GM18867 (cell line): Measurements from ENCODE around the gene PTF1A.

Experiments used
- ATAC-seq: cut with Tn5 transposase; IDR thresholded peaks from one replicate; pipeline ENCODE4 v1.9.1; 2021; ENCODE audit warnings: mild to moderate bottlenecking, moderate library complexity; ENCODE audit not compliant: unreplicated experiment

The PTF1A gene, protein sequence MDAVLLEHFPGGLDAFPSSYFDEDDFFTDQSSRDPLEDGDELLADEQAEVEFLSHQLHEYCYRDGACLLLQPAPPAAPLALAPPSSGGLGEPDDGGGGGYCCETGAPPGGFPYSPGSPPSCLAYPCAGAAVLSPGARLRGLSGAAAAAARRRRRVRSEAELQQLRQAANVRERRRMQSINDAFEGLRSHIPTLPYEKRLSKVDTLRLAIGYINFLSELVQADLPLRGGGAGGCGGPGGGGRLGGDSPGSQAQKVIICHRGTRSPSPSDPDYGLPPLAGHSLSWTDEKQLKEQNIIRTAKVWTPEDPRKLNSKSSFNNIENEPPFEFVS

DNA sequence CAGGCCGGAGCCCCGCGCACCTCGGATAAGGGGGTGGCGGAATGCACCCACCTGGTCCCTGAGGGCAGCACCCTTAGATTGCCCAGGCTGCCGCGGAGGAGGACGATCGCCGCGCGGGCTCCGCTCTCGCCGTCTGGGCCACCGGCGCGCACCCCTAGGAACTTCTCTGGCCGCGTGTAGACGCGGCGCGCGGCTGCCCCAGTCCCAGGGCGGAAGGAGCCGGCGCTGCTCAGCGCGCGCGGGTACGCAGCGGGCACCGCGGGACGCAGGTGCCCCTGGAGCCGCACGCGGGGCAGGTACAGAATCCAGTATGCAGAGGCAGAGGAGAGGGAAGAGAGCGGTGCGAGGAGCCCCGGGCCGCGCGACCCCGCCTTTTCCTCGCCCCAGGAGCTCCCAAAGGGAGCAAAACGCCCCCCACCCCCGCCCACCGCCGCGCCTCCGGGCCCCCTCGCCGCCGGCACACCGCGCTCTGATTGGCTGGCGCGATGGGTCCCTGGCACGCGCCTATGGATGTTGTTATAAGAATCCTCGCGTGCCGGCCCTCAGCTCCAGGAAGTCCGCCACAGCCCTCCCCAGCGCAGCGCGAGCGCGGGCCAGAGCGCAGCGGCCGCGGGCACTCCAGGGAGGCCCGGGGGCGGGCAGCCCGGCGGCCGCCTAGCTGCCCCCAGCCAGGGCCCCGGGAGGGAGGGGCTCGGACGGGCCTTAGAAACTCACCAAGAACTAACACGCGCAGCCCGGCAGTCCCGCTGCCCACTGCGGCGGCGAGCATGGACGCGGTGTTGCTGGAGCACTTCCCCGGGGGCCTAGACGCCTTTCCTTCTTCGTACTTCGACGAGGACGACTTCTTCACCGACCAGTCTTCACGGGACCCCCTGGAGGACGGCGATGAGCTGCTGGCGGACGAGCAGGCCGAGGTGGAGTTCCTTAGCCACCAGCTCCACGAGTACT, at the start of gene PTF1A:
Gene PTF1A (plus strand): TSS at position 549 of the 948 bp plus-strand sequence. CDS start 219 bp downstream, at position 768.
- ATAC-seq, result no peak

DNA sequence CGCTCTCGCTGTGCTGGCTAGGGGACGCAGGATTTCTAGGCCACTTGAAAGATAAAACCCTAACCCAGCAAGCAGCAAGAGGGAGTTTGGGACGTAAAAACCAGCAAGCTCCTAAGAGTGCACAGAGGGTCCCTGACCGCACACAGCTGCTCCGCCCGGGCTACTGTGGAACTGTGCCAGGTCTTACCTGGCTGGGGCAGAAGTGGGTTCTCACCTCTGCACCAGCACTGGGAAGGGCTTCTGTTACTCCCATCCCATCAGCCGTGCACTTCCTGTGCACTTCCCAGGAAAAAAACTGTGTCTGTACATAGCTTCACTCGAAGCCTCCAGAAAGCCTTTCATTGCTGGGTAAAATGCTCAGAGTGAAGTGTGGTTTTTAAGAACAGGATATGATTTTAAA, 45.9 kb upstream of the PTF1A start:
- ATAC-seq, result no peak

DNA sequence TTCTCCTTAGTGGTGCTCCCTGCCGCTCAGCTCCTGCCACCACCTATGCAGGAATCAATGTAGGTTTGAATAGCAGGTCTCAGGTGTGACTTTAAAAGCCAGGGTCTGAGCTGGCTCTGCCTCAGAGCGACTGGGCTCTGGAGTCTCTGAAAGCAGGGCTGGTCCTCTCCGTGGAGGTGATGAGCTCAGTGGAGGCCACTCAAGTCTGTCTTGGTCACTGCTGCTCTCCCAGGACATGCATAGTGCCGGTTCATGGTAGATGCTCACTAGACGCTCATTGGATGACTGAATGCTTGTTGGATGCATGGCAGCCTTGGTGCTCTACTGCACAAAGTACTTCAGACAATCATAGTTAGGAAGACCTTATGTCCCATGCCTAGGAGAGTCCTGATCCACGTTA, 45.1 kb upstream of the PTF1A start:
- no peak for ATAC-seq

DNA sequence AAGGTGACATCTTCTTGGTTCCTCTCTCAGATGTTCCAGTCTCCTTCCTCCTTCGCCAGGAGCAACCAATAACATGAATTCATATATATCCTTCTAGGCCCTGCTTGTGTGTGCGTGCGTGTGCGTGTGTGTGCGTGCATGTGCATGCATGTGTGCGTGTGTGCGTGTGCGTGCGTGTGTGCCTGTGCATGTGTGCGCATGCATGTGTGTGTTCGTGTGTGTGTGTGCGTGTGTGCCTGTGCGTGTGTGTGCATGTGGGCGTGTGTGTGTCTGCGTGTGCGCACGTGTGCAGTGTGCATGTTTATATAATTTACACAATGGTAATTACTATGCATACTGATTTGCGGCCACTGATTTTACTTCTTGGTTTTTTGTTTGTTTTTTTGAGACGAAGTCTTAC, 43.9 kb upstream of the PTF1A start:
- ATAC-seq, result no peak

DNA sequence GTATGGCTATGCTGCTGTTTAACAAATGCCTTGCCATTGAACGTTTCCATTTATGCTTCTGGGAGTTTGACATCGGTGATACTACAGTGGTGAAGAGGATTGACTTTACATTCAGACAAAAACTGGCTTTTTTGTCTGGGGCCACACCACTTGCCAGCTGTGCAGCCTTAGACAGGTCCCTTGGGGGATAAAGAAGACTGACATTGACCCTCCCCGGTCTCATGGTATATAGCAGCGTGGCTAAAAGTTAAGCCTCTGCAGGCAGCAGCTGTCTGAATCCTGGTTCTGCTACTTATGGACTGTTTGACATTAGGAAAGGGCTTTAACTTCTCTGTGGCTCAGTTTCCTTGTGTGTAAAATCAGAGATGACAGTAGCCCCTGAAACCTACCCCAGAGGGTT, 42.0 kb upstream of the PTF1A start:
- ATAC-seq, result no peak

DNA sequence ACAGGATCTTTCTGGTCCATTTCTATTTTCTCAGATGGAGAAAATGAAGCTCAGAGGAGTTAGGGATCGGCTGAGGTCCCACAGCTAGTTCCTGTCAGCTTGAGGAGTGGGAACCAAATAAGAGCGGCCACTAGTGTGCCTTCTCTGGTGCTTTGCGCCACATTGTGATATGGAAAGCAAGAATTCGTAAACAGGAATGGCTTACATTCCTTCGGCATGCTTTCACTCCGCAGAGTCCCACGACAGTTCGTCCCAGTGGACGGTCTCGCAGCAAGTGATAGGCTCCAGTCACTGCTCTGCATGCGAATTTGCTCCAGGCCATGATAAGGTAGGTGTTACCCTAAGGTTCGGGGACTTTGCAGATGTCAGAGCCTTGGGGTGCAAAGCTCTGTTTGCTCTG, 41.5 kb upstream of the PTF1A start:
- ATAC-seq, result no peak

DNA sequence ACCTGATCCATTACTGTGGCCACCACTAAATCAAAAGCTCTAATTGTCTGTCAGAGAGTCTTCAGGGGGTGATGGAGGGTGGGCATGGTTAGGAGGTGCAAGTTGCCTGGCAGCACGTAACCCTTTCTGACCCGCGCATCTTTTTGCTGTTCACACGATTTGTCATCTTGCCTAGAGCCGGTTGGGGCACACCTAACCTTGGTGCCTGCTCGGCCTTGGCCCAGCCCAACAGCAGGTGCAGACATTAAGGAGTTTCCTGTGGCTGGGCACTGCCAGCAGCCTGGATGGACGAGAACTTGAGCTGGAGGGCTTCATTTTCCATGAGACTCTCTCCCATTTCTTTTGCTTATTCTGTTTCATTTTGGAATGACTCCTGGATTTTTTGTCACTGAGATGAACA, 41.0 kb upstream of the PTF1A start:
- no peak for ATAC-seq

DNA sequence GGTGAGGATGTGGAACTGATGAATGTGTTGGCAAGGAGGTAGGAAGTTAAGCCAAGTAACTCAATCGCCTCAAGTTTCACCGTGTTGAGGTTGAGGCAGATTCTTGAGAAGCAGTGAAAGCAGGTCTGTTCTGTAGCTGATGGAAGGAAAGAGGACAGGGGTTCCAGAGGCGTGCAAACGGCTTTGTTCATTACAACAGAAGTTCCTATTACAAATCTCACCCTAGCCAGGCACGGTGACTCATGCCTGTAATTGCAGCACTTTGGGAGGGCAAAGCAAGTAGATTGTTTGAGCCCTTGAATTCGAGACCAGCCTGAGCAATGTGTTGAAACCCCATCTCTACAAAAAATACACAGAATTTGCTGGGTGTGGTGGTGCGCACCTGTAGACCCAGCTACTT, 36.9 kb upstream of the PTF1A start:
- no peak for ATAC-seq

DNA sequence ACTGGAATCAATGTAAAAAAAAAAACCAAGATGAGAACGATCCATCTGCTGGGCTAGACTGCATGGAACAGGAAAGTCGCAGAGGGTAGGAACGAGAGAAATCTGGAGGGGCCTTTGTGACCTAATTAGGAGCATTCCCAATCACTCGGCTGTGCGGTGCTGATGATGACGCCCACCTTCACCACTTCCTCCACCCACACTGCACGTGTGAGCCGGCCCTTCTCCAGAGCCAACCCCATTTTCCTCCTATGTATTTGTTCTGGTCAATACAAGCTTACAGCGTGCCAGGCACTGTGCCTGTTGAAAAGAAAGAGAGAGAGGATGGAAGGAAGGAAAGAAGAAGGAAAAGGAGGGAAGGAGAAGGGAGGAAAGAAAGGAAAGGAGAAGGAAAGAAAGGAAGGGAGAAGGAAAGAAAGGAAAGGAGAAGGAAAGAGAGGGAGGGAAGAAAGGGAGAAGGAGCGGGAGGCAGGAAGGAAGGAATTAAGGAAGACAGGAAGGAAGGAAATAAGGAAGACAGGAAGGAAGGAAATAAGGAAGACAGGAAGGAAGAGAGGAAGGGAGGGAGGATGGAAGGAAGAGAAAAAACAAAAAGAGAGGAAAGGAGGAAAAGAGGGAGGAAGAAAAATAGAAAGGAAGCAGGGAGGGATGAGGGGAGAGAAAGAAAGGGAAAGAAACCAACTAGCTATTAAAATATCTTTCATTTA, 35.5 kb upstream of the PTF1A start:
- ATAC-seq, result no peak

DNA sequence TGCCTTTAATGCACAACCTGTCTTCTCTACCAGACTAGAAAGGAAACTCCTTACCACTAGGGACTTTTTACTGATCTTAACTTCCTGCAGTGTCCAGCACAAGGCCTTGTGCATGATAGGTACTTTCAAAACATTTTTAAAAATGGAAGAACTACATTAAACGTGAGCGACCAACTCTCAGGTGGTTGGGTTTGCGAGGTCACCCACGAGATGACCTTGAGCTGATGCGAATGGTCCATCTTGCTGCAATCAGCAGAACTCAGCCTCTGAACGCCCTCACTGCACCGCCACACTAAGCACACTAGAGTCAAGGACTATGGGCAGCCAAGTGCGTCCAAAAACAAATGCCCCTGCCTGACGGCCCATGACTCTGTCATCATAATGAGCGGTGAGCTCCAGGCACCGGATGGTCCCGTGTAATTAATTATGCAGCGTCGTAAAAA, 34.9 kb upstream of the PTF1A start:
- ATAC-seq, result peak; percentile 71

DNA sequence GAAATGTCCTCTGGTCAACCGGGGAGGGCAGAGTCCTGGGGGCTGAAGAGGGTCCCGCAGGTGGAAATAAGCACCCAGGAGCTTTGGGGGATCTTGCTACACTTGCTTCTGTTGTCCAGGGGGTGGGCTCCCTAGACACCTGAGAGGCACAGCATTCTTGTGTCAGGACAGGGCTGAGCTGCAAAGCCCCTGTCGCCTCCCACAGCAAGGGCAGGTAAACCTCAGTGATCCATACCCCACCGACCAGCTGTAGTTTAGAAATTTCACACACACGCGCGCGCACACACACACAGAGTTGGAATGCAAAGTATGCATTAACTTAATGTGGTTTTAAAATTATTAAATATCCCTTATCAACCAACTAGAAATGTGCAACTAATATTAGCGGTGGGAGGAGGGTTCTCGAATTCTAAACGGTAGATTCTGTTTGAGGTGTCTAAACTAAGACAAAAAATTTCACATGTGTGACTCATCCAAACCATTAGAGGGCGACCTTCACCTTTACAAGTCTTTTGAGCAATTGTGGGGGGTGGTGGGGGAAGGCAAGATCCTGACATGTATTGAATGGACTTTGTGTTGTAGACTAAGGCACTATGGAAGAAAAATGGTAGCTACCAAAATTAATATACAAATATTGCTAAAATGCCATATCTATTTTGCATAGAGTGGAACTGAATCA, 34.3 kb upstream of the PTF1A start:
- ATAC-seq, result peak; percentile 63

DNA sequence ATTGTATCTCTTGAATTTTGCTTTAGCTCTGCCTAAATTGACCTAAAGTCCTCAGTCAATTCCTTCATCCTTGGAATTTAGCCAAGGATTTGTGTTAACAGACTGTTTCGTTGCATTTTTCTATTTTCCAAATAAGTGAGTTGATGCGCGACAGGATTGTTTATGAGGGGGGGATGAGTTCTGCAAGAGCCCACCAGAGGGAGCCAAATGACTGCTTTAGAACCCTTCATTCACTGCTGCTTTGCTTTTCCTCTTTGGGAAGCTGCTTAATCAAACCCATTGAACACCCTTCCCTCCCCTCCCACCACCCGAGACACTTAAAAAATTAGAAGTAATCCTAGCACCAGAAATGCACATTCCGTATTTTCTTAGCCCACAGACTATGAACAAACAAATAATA, 33.7 kb upstream of the PTF1A start:
- peak; percentile 66 for ATAC-seq

DNA sequence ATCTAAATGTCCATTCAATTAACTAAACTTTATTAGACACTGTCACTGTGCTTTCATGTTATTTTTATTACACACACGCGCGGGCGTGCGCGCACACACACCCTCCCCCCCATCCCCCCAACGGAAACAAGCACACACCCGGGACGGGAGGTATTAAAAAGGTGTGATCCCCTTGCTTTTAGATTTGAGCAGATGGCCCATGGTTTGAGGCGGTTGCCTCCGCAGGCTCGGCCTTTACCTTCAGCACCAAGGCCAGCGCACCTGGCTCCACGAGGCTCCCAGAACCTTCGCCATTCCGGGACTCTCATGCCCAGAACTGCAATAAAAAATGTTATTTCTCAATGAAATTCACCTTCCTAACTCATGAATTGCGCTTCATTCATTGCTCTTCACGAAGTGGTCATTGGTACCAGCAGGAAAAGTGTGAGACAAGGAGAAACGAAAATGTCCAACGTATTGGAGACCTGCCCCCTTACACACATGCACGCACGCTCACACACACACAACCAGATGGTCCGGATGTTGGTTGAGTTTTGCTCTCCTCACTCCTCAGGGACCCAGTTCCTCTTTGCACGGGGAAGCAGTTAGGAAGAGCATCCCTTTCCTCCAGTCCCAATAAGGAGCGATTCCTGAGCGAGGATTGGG, 20.8 kb upstream of the PTF1A start:
- no peak for ATAC-seq

DNA sequence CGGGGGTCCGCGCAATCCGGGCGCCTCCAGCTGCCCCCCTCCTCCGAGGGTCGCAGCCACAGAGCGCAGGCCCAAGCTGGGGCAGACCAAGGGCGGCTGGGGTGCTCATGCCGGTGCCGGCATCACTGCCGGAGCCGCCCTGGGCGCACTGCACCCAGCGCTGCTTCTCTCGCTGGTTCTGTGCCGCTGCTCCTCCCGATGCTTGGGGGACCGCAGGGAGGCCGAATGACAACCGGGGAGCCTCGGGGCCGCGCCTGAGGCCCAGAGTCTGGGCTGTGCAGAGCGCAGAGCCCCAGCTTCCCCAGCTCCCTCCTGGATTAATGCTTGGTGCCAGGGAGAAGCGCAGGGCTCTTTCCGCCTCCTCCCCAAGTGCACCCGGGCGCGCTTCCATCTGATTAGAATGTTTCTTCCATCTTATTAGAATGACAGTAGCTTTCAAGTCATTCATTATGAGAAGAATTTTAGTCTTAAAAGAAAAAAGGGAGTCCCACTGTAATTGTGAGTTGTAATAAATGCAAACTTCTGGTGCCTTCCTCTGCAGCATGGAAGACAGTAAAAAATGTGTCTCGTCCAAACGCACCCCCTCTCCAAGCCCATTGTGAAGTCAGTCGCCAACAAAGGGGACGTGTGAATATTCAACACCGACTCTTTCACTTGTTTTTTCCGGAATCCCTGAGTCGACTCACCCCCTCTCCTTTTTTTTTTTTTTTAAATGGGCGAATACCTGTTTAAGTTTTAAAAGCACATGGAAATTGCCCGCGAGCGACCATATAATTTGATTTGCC, 19.5 kb upstream of the PTF1A start:
- ATAC-seq, result no peak

DNA sequence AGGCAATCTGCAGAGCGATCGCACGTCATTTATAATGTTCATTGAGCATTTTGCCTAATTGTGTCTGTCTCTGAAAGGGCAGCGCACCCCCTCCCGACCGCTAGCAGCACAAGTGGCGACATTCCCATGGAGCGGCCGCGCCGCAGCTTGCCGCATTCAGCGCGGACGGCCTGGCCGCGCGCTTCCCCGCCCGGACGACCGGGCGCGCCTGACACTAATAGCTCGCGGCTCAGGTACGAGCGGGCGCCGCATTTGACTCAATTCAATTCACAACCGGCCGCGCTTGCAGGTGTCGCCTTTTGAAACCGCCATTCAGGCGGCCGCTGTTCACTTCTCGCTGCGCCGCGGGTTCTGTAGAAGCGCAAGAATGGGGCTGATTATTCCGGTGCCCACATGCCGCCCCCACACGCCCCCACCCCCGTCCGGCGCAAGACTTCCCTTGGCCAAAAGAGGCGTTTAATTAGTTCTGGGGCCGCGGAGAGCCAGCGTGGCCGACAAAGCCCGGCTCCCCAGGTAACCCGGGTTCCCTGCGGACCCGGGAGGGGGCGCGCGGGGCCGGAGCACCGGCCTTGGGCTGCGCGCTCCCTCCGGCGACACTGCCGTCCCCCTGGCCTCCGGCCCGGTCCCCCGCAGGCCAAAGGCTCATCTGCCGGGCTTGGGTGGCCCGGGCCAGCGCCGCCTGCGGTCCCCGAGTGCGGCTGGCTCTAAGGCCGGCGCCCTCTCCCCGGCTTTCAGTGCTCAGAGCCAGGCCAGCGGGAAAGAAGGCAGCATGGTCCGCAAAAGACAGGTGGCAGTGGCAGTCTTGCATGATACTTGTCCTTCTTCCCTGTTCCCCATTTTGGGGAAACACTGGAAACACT, 18.7 kb upstream of the PTF1A start:
- no peak for ATAC-seq

DNA sequence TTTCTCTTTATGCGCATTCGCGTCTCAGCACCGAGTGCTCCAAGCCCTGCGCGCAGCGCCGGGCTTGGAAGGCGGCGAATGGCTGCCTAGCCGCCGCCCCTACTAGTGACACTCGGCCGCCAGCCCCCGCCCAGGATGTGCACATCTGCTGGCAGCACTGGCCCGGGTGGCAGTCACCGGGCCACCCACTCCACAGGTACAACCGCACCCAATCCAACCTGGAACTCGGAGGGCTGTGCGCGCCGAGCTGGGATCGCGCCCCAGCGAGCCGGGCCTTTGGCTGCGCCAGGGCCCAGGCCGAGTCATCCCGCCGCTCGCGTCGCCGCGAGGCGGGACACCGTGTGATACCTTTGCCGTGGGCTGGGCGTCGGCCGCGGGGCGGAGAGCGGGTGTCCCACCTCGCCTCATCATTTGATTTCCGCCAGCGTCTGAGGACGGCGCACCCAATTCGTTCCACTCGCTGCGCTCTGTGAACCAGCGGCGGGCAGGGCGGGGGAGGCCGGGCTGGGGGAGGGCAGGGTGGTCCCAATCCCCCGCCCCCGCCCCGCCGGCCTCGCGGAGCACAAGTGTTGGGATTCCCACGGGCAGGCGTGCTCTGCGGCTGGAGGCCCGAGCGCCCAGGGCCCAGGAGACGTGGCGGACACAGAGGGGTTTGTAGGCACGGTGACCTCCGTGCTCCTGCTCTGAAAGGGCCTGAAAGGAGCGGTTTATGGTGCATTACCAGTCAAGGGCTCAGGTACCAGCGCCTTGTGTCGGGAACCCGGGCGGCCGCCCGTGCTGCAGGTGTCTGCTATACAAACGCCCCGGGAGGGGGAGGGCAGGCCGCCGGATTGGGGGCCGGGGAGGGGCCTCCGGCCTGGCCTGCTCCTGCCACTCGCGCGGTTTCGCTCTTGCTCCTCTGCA, 17.8 kb upstream of the PTF1A start:
- no peak for ATAC-seq

DNA sequence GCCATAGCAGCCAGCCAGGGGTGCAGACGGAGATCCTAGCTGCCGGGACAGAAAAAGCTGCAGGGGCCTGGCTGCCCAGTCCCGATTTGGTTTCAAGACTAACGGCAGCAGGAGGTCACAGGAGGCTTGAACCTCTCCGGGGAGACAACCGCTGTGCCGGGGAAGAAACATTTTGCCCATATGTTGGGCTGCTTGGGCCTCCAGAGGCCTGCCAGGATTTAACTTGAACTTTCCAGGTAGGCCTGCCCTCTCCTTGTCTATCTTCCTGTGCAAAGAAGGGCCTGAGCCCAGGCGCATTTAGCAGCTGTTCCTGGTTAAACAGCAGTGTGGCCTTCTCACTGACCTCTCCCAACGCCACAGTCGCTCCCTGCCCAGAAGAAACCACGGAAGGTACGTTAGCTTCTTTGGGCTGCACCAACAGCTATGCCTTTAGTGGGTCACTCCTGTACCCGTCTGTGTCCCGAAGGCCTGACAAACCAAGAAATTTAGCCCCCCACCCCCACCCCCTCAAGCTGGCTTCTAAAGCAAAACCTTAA, 17.1 kb upstream of the PTF1A start:
- ATAC-seq, result no peak
